GM13977 (cell line): ENCODE results near the gene RAB3D.

ENCODE experiments used
- DNase-seq: peaks from one replicate; pipeline ENCODE4 v3.0.0; 2012; ENCODE audit warnings: low spot score
- in situ Hi-C: fragments of 300-500 bp; cut with MboI; formaldehyde crosslinking; loops from one replicate; pipeline ENCODE4 v1.12.0; 2022; ENCODE audit warnings: low sequenced_read_pairs, low pct_unique_long_range_greater_than_20kb, mixed read lengths, inconsistent platforms; ENCODE audit not compliant: unreplicated experiment
- TF ChIP-seq, protein P1 (sequence below): IDR thresholded peaks from 2 replicates; pipeline ENCODE4 v1.5.1; 2012; ENCODE audit warnings: mild to moderate bottlenecking, control low read depth; ENCODE audit not compliant: insufficient read depth; ENCODE audit errors: extremely low read depth, missing control alignments

RAB3D gene

DNA sequence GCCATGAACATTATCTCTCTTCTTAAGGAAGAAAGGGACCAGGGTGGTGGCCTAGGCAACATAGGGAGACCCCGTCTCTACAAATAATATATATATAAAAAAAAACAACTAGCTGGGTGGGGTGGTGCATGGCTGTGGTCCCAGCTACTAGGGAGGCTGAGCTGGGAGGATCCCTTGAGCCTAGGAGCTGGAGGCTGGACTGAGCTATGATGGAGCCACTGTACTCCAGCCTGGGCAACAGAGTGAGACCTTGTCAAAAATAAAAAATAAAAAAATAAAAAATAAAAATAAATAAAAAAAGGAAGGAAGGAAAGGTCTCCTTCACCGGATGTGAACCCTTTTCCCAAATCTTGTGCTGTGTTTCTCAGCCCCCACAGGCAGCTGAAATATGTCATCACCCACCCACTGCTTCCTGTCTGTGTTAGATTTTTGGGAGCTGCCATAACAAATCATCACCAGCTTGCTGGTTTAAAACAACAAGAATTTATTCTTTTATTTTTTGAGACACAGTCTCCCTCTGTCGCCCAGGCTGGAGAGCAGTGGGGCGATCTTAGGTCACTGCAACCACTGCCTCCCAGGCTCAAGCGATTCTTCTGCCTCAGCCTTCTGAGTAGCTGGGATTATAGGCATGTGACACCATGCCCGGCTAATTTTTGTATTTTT lies 53.0 kb downstream of the RAB3D start:
- TF ChIP-seq, protein P1, sequence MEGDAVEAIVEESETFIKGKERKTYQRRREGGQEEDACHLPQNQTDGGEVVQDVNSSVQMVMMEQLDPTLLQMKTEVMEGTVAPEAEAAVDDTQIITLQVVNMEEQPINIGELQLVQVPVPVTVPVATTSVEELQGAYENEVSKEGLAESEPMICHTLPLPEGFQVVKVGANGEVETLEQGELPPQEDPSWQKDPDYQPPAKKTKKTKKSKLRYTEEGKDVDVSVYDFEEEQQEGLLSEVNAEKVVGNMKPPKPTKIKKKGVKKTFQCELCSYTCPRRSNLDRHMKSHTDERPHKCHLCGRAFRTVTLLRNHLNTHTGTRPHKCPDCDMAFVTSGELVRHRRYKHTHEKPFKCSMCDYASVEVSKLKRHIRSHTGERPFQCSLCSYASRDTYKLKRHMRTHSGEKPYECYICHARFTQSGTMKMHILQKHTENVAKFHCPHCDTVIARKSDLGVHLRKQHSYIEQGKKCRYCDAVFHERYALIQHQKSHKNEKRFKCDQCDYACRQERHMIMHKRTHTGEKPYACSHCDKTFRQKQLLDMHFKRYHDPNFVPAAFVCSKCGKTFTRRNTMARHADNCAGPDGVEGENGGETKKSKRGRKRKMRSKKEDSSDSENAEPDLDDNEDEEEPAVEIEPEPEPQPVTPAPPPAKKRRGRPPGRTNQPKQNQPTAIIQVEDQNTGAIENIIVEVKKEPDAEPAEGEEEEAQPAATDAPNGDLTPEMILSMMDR = peak; percentile 11
- in situ Hi-C loops = no loop called here
- no peak for DNase-seq

DNA sequence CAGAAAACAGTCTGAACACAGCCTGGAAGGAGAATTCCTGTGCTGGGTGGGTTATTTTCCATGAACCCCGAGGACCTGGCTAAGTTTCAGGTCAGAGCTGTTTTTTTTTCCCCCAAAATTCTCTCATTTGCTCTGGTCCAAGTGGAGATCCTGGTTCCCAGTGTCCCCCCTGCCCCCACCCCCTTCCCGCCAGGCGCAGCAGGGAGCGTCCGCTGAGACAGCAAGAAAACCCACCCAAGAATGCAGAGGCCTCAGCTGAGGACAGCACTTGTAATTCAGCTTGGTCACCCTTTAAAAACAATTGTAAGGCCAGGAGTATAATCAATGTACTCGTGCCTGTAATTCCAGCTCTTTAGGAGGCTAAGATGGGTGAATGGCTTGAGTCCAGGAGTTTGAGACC lies 54.9 kb downstream of the RAB3D start:
- in situ Hi-C loops = no loop called here
- no peak for DNase-seq
- TF ChIP-seq, protein P1 = no peak

DNA sequence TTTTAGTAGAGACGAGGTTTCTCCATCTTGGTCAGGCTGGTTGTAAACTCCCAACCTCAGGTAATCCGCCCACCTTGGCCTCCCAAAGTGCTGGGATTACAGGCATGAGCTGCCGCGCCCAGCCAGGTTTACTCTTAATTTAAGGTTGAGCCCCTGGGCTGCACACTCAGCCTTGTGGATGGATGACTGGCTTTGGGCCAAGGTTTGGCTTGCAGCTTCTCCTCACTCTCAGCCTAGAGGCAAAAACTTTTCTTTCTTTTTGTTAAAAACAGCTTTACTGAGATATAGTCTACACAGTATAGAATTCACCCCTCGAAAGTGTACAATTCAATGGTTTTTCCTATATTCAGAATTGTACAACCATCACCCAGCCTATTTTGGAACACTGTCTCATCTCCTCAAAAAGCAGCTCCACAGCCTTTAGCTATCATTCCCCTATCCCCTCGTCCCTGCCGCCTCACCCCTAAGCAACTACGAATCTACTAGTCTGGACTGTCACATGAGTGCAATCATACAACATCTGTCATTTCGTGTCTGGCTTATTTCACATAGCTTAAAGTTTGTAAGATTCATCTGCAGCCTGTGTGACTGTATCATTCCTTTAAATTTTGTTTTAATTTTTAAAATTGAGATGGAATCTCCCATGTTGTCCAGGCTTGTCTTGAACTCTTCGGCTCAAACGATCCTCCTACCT lies 58.0 kb downstream of the RAB3D start:
- TF ChIP-seq, protein P1 = no peak
- in situ Hi-C loops = no loop called here
- DNase-seq = no peak

DNA sequence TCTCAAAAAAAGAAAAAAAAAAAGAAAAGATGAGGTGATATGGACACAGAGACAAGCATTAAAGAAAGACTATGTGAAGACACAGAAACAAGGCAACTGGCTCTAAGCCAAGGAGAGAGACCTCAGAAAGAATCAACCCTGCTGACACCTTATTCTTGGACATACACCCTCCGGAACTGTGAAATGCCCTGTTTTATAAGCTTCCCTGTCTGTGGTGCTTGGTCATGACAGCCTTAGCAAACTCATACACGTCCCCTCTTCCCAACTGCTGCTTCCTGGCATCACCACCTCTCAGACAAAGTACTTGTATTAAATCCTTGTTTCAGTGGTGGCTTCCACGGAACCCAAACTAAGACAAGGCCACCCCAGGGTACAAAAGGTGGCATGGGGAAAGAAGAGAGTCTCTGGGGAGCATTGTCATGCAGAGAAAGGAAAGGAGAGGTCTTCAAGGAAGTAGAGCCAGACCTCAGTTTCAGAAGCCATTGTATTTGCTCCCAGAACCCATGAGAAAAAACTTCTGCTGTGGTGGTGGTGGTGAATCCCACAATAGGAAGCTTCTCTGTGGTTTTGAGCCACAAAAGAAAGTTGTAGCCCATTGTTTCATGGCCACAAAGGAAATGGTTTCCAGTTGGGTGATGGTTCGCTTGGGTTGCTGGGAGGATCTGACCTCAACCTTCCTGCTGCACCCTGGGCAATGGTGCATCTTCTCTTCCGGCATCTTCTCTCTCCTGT lies 59.8 kb downstream of the RAB3D start:
- in situ Hi-C loops = no loop called here
- TF ChIP-seq, protein P1 = no peak
- peak; percentile 70 for DNase-seq

DNA sequence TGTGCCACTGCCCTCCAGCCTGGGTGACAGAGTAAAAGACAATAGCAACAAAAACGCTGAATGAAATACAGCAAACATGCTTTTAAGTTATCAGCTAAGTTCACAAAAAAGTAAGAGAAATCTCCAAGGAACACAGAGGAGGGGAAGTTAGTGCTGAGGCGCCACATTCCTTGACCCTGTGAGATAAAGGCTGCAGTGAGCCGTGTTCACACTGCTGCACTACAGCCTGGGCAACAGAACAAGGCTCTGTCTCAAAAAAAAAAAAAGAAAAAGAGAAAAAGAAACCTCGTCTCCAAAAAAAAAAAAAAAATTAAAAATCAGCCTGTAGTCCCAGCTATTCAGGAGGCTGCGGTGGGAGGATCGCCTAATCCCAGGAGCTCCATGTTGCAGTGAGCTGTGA lies 60.8 kb downstream of the RAB3D start:
- TF ChIP-seq, protein P1 = no peak
- in situ Hi-C loops = no loop called here

DNA sequence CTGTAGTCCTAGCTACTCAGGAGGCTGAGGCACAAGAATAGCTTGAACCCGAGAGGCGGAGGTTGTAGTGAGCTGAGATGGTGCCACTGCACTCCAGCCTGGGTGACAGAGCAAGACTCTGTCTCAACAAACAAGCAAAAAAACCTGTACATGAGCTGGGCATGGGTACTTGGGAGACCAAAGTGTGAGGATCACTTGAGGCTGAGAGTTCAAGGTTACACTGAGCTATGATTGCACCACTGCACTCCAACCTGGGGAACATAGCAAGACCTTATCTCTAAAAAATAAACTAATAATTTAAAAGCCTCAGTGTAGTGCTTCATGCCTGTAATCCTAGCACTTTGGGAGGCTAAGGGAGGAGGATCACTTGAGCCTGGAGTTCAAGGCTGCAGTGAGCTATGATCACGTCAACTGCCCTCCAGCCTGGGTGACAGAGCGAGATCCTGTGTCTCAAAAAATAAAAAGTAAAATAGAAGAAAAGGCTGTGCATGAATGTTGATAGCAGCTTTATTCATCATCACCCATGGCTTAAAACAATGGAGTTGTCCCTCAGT lies 64.8 kb downstream of the RAB3D start:
- DNase-seq = no peak
- TF ChIP-seq, protein P1 = no peak
- in situ Hi-C loops = no loop called here

More for the DNA sequence above, 60.8 kb downstream of the RAB3D start:
- no peak for DNase-seq
